ENCODE measurements around the gene EYA2. TPM values are rescaled to one million over a fixed set of nuclear protein-coding genes. Genes with fewer than 3 reads are reported as not detected.
A peak's percentile ranks its signal among the peaks of the same experiment; 100 is the strongest.

The EYA2 gene
- total and polyA plus RNA-seq, 7 donors = 1.2 to 11.8 (median 3.3) TPM

GRCh38 chr20:47018381-47018780 lies 123.7 kb downstream of the EYA2 start:
- intact Hi-C loops (cut with DNase I) = loop anchor here (5.0 kb wide), 1 partner anchor 549 kb away; no protein-coding TSS in a partner anchor
- no peak overlapping the region for H3K4me3 ChIP-seq
- no peaks in the 10 kb centered on the region for H3K36me3 ChIP-seq
- TF ChIP-seq POLR2AphosphoS5 (IDR thresholded peaks at IDR 0.05) = no peak
- peaks cover 0 to 28% (median 20%) of the 10 kb centered on the region in 4 donors for H3K4me1 ChIP-seq
- no peaks in the 10 kb centered on the region for H3K9me3 ChIP-seq
- no peak for DNase-seq
- WGBS, 2 donors = 83 to 86% methylated on average over 11 of the region's 11 CpGs
- H3K27ac ChIP-seq = peak overlapping the region in 1 of 4 donors; percentile 58
- no peaks in the 10 kb centered on the region for H3K27me3 ChIP-seq

GRCh38 chr20:47019121-47019824 lies 124.6 kb downstream of the EYA2 start:
- intact Hi-C loops (cut with DNase I) = loop anchor here (5.0 kb wide), 1 partner anchor 548 kb away; no protein-coding TSS in a partner anchor
- 37 to 70% methylated on average over 7 of the region's 7 CpGs for WGBS, 2 donors
- Histone ChIP-seq H3K9me3 (no peaks in the 10 kb centered on the region), H3K4me3 (no peak overlapping the region), H3K27me3 (no peaks in the 10 kb centered on the region), H3K27ac (peak overlapping the region in 2 of 4 donors; percentile 43 to 59), H3K4me1 (peaks cover 0 to 34% (median 26%) of the 10 kb centered on the region in 4 donors), H3K36me3 (no peaks in the 10 kb centered on the region)
- peak; percentile 87 for DNase-seq
- peak in 3 of 4 donors; percentile 33 to 74 (median 60) for TF ChIP-seq EP300 (IDR thresholded peaks at IDR 0.05)
- TF ChIP-seq POLR2AphosphoS5 (IDR thresholded peaks at IDR 0.05) = peak; percentile 93 to 98 (median 98)
- TF ChIP-seq POLR2A (IDR thresholded peaks at IDR 0.05) = no peak

- DNase-seq = no peak
- no peak overlapping the region for H3K27ac ChIP-seq
Observed at GRCh38 chr20:47020231-47020630, 125.6 kb downstream of the EYA2 start.

GRCh38 chr20:47021850-47022249 lies 127.2 kb downstream of the EYA2 start:
- Histone ChIP-seq H3K27ac (no peak overlapping the region), H3K36me3 (no peaks in the 10 kb centered on the region), H3K4me1 (peaks cover 0 to 46% (median 36%) of the 10 kb centered on the region in 4 donors), H3K4me3 (no peak overlapping the region), H3K27me3 (no peaks in the 10 kb centered on the region), H3K9me3 (no peaks in the 10 kb centered on the region)
- intact Hi-C loops (cut with DNase I) = no loop called here
- TF ChIP-seq EP300 (IDR thresholded peaks at IDR 0.05) = no peak
- no peak for TF ChIP-seq CTCF (IDR thresholded peaks at IDR 0.05)
- TF ChIP-seq POLR2AphosphoS5 (IDR thresholded peaks at IDR 0.05) = no peak
- TF ChIP-seq POLR2A (IDR thresholded peaks at IDR 0.05) = no peak
- DNase-seq = no peak
- WGBS, 2 donors = 84 to 88% methylated on average over 4 of the region's 4 CpGs

More at GRCh38 chr20:47020231-47020630, 125.6 kb downstream of the EYA2 start:
- 71 to 80% methylated on average over 2 of the region's 2 CpGs for WGBS, 2 donors
- intact Hi-C loops (cut with DNase I) = no loop called here
- Histone ChIP-seq H3K27me3 (no peaks in the 10 kb centered on the region), H3K4me3 (no peak overlapping the region), H3K4me1 (peaks cover 0 to 44% (median 36%) of the 10 kb centered on the region in 4 donors), H3K36me3 (no peaks in the 10 kb centered on the region), H3K9me3 (no peaks in the 10 kb centered on the region)
- TF ChIP-seq POLR2A (IDR thresholded peaks at IDR 0.05) = no peak
- TF ChIP-seq CTCF (IDR thresholded peaks at IDR 0.05) = no peak
- TF ChIP-seq POLR2AphosphoS5 (IDR thresholded peaks at IDR 0.05) = no peak
- TF ChIP-seq EP300 (IDR thresholded peaks at IDR 0.05) = no peak

- no peak for DNase-seq
- TF ChIP-seq EP300 (IDR thresholded peaks at IDR 0.05) = no peak
- no peak for TF ChIP-seq POLR2AphosphoS5 (IDR thresholded peaks at IDR 0.05)
- Histone ChIP-seq H3K36me3 (no peaks in the 10 kb centered on the region), H3K4me3 (no peak overlapping the region), H3K4me1 (peaks cover 0 to 36% (median 28%) of the 10 kb centered on the region in 4 donors), H3K9me3 (peaks cover 0 to 3% (median 0%) of the 10 kb centered on the region in 4 donors), H3K27ac (peak overlapping the region in 2 of 4 donors; percentile 0 to 5), H3K27me3 (no peaks in the 10 kb centered on the region)
- 73 to 82% methylated on average over 3 of the region's 3 CpGs for WGBS, 2 donors
- intact Hi-C loops (cut with DNase I) = no loop called here
Observed at GRCh38 chr20:47024461-47024937, 129.9 kb downstream of the EYA2 start.

GRCh38 chr20:47027042-47027441 lies 132.4 kb downstream of the EYA2 start:
- no peaks in the 10 kb centered on the region for H3K36me3 ChIP-seq
- H3K27me3 ChIP-seq = no peaks in the 10 kb centered on the region
- intact Hi-C loops (cut with DNase I) = no loop called here
- no peak for DNase-seq
- no peak overlapping the region for H3K27ac ChIP-seq
- 87 to 92% methylated on average over 4 of the region's 4 CpGs for WGBS, 2 donors
- peaks cover 0 to 43% (median 33%) of the 10 kb centered on the region in 4 donors for H3K4me1 ChIP-seq
- no peak for TF ChIP-seq POLR2AphosphoS5 (IDR thresholded peaks at IDR 0.05)
- TF ChIP-seq CTCF (IDR thresholded peaks at IDR 0.05) = no peak
- TF ChIP-seq EP300 (IDR thresholded peaks at IDR 0.05) = no peak
- TF ChIP-seq POLR2A (IDR thresholded peaks at IDR 0.05) = no peak
- H3K9me3 ChIP-seq = peaks cover 0 to 3% (median 0%) of the 10 kb centered on the region in 4 donors
- H3K4me3 ChIP-seq = no peak overlapping the region

All from sigmoid colon (tissue), 7 donors.